Mesodermal cell (in vitro differentiated cells): Measurements from ENCODE around the gene PGBD2.
A peak's percentile ranks its signal among the peaks of the same experiment; 100 is the strongest.
"Not testable (repeated sequence)": the region's sequence is repeated elsewhere in the genome, so short reads cannot be mapped to it uniquely, and the experiment has no call there.

Source experiments
- H3K27ac ChIP-seq: 2 replicates; pipeline ENCODE4 v1.7.0; 2013; ENCODE audit warnings: mild to moderate bottlenecking, low read depth, low read length, moderate library complexity; ENCODE audit not compliant: severe bottlenecking
- H3K36me3 ChIP-seq: 2 replicates; pipeline ENCODE4 v1.7.1; 2013; ENCODE audit warnings: mild to moderate bottlenecking, low read length, moderate library complexity; ENCODE audit not compliant: control insufficient read depth, insufficient read depth
- H3K4me1 ChIP-seq: one replicate; pipeline ENCODE4 v1.7.1; 2013; ENCODE audit warnings: mild to moderate bottlenecking, low read length; ENCODE audit not compliant: insufficient read depth, control insufficient read depth, poor library complexity, severe bottlenecking
- H3K4me3 ChIP-seq: 2 replicates; pipeline ENCODE4 v1.7.0; 2013; ENCODE audit warnings: low read length, control low read depth, mild to moderate bottlenecking; ENCODE audit not compliant: insufficient read depth, poor library complexity, severe bottlenecking; ENCODE audit errors: extremely low read depth
- H3K9me3 ChIP-seq: 2 replicates; pipeline ENCODE4 v1.7.1; 2013; ENCODE audit warnings: mild to moderate bottlenecking, low read length, moderate library complexity; ENCODE audit not compliant: control insufficient read depth
- WGBS, 2 experiments: methylation state at CpG; one replicate each; pipeline ENCODE4 v1.1.5; 2013; ENCODE audit warnings: missing lambda C conversion rate in 2 of 2; ENCODE audit not compliant: insufficient coverage in 2 of 2; 5-methylcytosine and 5-hydroxymethylcytosine counted together

The PGBD2 gene

DNA sequence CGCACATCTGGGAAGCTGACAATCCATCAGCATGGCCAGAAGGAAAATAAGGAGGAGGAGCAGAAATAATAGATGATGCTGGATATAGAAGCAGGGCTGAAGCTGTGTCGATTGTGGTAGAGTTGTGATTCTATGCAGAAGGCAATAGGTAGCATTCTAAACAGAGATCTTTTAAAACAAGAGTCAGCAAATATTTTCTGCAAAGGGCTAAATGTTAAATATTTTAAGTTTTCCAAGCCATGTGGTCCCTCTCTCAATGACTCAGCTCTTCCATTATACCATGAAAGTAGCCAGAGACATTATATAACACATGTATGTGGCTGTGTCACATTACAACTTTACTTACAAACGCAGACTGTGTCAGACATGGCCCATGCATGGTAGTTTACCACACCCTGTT lies 21.2 kb downstream of the PGBD2 start:
- H3K36me3 ChIP-seq, H3K9me3 ChIP-seq, H3K4me3 ChIP-seq: not testable (repeated sequence)
- H3K27ac ChIP-seq: peak overlapping the region; percentile 81
- WGBS, 2 experiments: 86 to 94% methylated on average over 2 to 3 of the region's 3 CpGs
- H3K4me1 ChIP-seq: peaks cover 30% of the 10 kb centered on the region

DNA sequence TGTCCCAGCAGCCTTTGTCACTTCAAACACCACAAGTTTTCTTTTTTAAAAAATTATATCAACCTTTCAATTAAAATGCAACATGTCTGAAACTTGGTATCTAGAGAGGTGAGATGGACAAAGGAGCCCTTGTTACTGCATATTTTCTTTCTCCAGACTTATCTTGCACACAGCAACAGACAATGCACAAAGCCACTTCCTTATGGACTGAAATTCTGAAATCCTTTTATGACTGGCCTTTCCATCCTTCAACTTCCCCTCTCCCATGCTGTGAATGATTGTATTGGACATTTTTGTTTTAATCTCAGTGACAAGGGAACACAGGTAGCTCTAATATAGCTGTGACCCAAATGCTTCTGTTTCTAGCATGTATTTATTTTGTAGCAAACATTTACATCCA lies 22.1 kb downstream of the PGBD2 start:
- H3K4me3 ChIP-seq, H3K36me3 ChIP-seq, H3K9me3 ChIP-seq: not testable (repeated sequence)
- H3K4me1 ChIP-seq: peaks cover 30% of the 10 kb centered on the region
- H3K27ac ChIP-seq: peak overlapping the region; percentile 66

- not testable (repeated sequence) for H3K36me3 ChIP-seq, H3K27ac ChIP-seq, H3K4me3 ChIP-seq, H3K9me3 ChIP-seq
- WGBS, 2 experiments: 97 to 100% methylated on average over 3 of the region's 4 CpGs
- peaks cover 30% of the 10 kb centered on the region for H3K4me1 ChIP-seq
These were observed 24.0 kb downstream of the PGBD2 start for GRCh38 chr1:248930037-248930436.

GRCh38 chr1:248938173-248938809 lies 32.3 kb downstream of the PGBD2 start:
- WGBS, 2 experiments: 85 to 92% methylated on average over 3 of the region's 9 CpGs
- not testable (repeated sequence) for H3K4me3 ChIP-seq, H3K4me1 ChIP-seq, H3K36me3 ChIP-seq, H3K9me3 ChIP-seq, H3K27ac ChIP-seq

DNA sequence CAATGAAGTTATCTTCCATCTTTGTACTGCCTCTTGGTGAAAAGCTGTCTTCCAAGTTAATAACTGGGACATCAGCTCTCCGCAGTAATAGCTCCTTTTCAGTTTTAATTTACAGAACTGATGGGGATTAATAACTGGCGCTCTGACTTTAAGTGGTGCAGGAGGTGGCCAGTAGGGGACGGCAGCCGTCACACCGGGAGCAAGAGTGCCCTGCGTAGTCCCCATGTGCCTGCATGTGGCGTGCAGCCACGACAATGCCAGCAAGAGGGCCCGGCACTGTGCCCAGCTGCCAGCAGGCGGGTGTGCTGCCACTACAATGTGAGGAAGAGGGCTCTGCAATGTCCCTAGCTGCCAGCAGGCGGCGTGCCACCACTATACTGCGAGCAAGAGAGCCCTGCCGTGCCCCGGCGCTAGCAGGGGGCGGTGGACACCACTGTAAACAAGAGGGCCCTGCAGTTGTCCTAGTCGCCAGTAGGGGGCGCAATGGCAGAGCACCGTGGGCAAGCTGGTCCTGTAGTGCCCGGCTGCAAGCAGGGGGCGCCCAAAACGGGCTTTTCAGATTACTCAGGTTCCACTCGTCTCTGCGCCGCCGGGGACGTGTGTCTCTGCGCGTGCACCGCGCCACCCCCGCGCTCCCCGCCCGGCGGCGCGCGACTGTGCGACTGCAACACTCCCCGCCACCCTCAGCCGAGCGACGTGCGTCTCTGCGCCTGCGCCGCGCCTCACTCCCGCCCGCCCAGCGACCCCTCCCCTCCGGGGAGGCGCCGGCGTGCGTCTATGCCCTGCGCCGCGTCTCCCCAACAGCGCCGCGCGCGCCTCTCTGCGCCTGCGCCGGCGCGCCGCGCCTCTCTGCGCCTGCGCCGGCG lies 38.3 kb downstream of the PGBD2 start:
- not testable (repeated sequence) for H3K27ac ChIP-seq, H3K4me1 ChIP-seq, H3K36me3 ChIP-seq, H3K9me3 ChIP-seq, H3K4me3 ChIP-seq
- WGBS, 2 experiments: 86 to 96% methylated on average over 4 to 14 of the region's 77 CpGs

GRCh38 chr1:248945000-248945423 lies 39.0 kb downstream of the PGBD2 start:
- 90 to 94% methylated on average over 5 to 11 of the region's 33 CpGs for WGBS, 2 experiments

DNA sequence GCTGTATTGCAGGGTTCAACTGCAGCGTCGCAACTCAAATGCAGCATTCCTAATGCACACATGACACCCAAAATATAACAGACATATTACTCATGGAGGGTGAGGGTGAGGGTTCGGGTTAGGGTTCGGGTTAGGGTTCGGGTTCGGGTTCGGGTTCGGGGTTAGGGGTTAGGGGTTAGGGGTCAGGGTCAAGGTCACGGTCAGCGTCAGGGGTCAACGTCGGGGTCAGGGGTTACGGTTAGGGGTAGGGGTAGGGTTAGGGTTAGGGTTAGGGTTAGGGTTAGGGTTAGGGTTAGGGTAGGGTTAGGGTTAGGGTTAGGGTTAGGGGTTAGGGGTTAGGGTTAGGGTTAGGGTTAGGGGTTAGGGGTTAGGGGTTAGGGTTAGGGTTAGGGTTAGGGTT lies 39.4 kb downstream of the PGBD2 start:
- not testable (repeated sequence) for H3K36me3 ChIP-seq, H3K4me1 ChIP-seq, H3K9me3 ChIP-seq, H3K27ac ChIP-seq, H3K4me3 ChIP-seq
- WGBS, 2 experiments: 90 to 97% methylated on average over 2 to 10 of the region's 13 CpGs

More at GRCh38 chr1:248945000-248945423, 39.0 kb downstream of the PGBD2 start:
- H3K4me1 ChIP-seq, H3K9me3 ChIP-seq, H3K36me3 ChIP-seq, H3K4me3 ChIP-seq, H3K27ac ChIP-seq: not testable (repeated sequence)

- H3K4me1 ChIP-seq, H3K4me3 ChIP-seq, H3K27ac ChIP-seq, H3K9me3 ChIP-seq, H3K36me3 ChIP-seq: not testable (repeated sequence)
These were observed 39.9 kb downstream of the PGBD2 start for GRCh38 chr1:248945856-248946416.
